SU-DHL-6 (cell line): ENCODE measurements around the gene TPK1.
"Not testable (repeated sequence)": the region's sequence is repeated elsewhere in the genome, so short reads cannot be mapped to it uniquely, and the experiment has no call there.

Experiments
- EZH2phosphoT487 ChIP-seq: fragments of 200-600 bp; sonication (generic), shearing (Covaris generic); conservative IDR thresholded peaks from 2 replicates; pipeline ENCODE4 v1.6.1; 2018; ENCODE audit warnings: mild to moderate bottlenecking, antibody characterized with exemption, low read length, moderate library complexity, mixed read lengths
- TF ChIP-seq, protein P1 (sequence below): fragments of 200-600 bp; sonication (generic); IDR thresholded peaks from one replicate; pipeline ENCODE4 v1.5.1; 2017; ENCODE audit warnings: antibody characterized with exemption, mild to moderate bottlenecking, low read length, moderate library complexity; ENCODE audit not compliant: insufficient read depth, poor library complexity, severe bottlenecking

DNA sequence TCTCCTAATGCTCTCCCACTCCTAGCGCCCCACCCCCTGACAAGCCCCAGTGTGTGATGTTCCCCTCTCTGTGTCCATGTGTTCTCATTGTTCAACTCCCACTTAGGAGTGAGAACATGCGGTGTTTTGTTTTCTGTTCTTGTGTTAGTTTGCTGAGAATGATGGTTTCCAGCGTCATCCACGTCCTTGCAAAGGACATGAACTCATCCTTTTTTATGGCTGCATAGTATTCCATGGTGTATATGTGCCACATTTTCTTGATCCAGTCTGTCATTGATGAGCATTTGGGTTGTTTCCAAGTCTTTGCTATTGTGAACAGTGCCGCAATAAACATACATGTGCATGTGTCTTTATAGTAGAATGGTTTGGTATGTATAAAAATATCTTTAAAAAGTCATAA, 261.1 kb downstream of the TPK1 start:
- TF ChIP-seq, protein P1, sequence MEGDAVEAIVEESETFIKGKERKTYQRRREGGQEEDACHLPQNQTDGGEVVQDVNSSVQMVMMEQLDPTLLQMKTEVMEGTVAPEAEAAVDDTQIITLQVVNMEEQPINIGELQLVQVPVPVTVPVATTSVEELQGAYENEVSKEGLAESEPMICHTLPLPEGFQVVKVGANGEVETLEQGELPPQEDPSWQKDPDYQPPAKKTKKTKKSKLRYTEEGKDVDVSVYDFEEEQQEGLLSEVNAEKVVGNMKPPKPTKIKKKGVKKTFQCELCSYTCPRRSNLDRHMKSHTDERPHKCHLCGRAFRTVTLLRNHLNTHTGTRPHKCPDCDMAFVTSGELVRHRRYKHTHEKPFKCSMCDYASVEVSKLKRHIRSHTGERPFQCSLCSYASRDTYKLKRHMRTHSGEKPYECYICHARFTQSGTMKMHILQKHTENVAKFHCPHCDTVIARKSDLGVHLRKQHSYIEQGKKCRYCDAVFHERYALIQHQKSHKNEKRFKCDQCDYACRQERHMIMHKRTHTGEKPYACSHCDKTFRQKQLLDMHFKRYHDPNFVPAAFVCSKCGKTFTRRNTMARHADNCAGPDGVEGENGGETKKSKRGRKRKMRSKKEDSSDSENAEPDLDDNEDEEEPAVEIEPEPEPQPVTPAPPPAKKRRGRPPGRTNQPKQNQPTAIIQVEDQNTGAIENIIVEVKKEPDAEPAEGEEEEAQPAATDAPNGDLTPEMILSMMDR = not testable (repeated sequence)
- TF ChIP-seq EZH2phosphoT487 = not testable (repeated sequence)
